HepG2 (cell line): ENCODE results near the gene DNAJC11.

Experiments
- CTCF ChIP-seq: sonication (generic); formaldehyde crosslinking; IDR thresholded peaks from 2 replicates; pipeline ENCODE4 v1.5.0; 2020; ENCODE audit warnings: mild to moderate bottlenecking, missing genetic modification reagents, moderate library complexity
- POLR2AphosphoS2 ChIP-seq: IDR thresholded peaks from 2 replicates; pipeline ENCODE4 v1.6.1; 2011; ENCODE audit warnings: low read depth, low read length, improper control_type of control experiment
- ZNF552 ChIP-seq: sonication (generic); formaldehyde crosslinking; IDR thresholded peaks from 2 replicates; pipeline ENCODE4 v1.9.0; 2022; ENCODE audit warnings: missing genetic modification reagents, mild to moderate bottlenecking, borderline replicate concordance

DNA sequence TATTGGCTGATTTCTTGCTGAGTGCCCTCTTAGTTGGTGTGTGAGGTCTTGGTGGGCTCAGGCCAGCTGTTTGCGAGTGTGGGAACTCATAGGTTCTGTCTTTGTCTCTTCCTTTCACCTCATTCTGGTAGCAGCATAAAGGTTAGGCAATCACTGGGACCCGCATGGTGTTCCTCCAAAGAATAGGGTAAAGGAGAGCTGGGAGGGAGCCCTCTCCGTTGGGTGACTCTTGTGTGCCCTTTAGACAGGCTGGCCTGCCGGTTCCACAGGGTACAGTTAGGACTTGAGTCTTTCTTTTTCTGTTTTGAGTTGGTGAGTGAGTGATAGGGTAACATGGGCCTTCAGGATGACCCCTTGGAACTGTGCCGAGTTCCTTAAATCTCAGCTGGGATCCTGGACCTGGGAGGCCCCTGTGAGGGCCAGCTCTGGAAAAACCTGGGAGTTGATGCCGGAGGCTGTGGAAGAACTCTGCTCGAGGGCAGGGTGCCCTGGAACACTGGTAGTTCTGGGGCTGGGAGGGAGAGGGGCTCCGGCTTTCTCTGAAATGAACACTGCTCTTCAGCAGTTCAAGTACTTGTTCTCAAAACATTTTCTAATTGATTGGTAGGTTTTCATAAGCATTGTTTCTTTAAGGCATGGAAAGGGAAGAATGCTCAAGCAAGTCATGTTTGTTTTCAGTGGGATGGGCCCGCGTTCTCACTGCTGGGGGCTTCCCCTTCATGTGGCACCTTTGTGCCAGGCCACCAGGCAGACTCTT, 79.0 kb downstream of the DNAJC11 start:
- no peak for TF ChIP-seq POLR2AphosphoS2
- no peak for TF ChIP-seq CTCF (CRISPR knock-in tag)
- TF ChIP-seq ZNF552 (CRISPR knock-in tag): no peak
